Transverse colon (tissue), 4 donors: ENCODE data around the gene ODF2L.

ENCODE experiments used
- CTCF ChIP-seq, 5 experiments: fragments of 200-600 bp in 3 of 5; fragments of 450-650 bp in 2 of 5; sonication (generic) in 3 of 5; IDR thresholded peaks; 1 replicate in 2 of 5; 2 replicates in 3 of 5; pipeline ENCODE4 v1.5.1; 2016 to 2017; ENCODE audit warnings: antibody characterized with exemption in 5 of 5, inconsistent platforms in 3 of 5, mild to moderate bottlenecking in 2 of 5, moderate library complexity in 1 of 5
- POLR2AphosphoS5 ChIP-seq, 3 donors: sonication (generic); formaldehyde crosslinking; IDR thresholded peaks; one replicate each; pipeline ENCODE4 v1.6.1; 2016; ENCODE audit warnings: antibody characterized with exemption in 3 of 3

DNA sequence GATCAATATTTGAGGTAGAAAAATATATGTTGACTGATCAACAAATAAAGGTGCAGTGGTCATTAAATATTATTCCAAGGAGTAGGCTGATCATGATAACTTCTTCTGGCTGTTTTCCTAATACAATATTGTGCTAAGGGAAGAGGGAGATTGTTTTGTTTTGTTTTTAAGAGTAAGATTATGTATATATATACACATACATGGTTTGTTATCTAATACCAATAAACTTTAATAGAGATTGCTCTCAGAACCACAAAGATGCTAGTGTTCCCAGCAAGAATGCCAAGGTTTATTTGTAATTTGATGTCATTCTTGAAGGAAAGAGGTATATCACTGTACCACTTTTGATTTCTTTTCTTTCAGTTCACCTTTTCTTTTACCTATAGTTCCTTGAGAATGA is 37.9 kb upstream of the ODF2L start:
- TF ChIP-seq CTCF (IDR thresholded peaks at IDR 0.05) (no peak), POLR2AphosphoS5 (IDR thresholded peaks at IDR 0.05) (no peak)
